K562 (cell line): Measurements from ENCODE around the gene SLC16A13. TPM values are rescaled to one million over a fixed set of nuclear protein-coding genes. Genes with fewer than 3 reads are reported as not detected.

Experiments used
- ARNT ChIP-seq, 2 experiments: fragments of 450-650 bp; IDR thresholded peaks; 2 replicates each; pipeline ENCODE4 v1.6.1; 2016; ENCODE audit warnings: mild to moderate bottlenecking in 1 of 2
- CC2D1A ChIP-seq: fragments of 450-650 bp; IDR thresholded peaks from 2 replicates; pipeline ENCODE4 v1.6.1; 2017; ENCODE audit warnings: mild to moderate bottlenecking
- CTBP1 ChIP-seq: fragments of 450-650 bp; IDR thresholded peaks from 2 replicates; pipeline ENCODE4 v1.6.1; 2016; ENCODE audit warnings: borderline replicate concordance
- JUND ChIP-seq, 2 experiments: IDR thresholded peaks; 2 replicates in 1 of 2; 3 replicates in 1 of 2; pipeline ENCODE4 v1.6.1; 2011; ENCODE audit warnings: borderline replicate concordance in 2 of 2, low read depth in 2 of 2, low read length in 2 of 2, improper control_type of control experiment in 1 of 2, missing biosample characterization in 1 of 2, missing genetic modification characterization in 1 of 2, missing genetic modification reagents in 1 of 2
- LEF1 ChIP-seq: fragments of 450-650 bp; IDR thresholded peaks from 2 replicates; pipeline ENCODE4 v1.6.1; 2016; ENCODE audit warnings: mild to moderate bottlenecking
- MYNN ChIP-seq, 2 experiments: sonication (generic); formaldehyde crosslinking in 1 of 2; IDR thresholded peaks; 2 replicates each; pipeline versions ENCODE4 v1.5.0 to v1.6.1; 2016 to 2020; ENCODE audit warnings: antibody characterized with exemption in 1 of 2, missing genetic modification reagents in 1 of 2
- PYGO2 ChIP-seq: fragments of 450-650 bp; IDR thresholded peaks from 2 replicates; pipeline ENCODE4 v1.6.1; 2016; ENCODE audit warnings: mild to moderate bottlenecking, missing genetic modification characterization, moderate library complexity, missing compliant biosample characterization
- RAD51 ChIP-seq: fragments of 450-650 bp; IDR thresholded peaks from 2 replicates; pipeline ENCODE4 v1.7.1; 2016; ENCODE audit warnings: low read depth, mild to moderate bottlenecking, borderline replicate concordance
- RCOR1 ChIP-seq, 2 experiments: IDR thresholded peaks; 2 replicates each; pipeline ENCODE4 v1.6.1; 2012; ENCODE audit warnings: low read depth in 2 of 2, low read length in 2 of 2, borderline replicate concordance in 1 of 2, improper control_type of control experiment in 1 of 2
- REST ChIP-seq, 2 experiments: fragments of 450-650 bp; formaldehyde crosslinking in 1 of 2; IDR thresholded peaks; 2 replicates each; pipeline versions ENCODE4 v1.4.0 to v1.6.1; 2014 to 2020; ENCODE audit warnings: mild to moderate bottlenecking in 2 of 2, borderline replicate concordance in 1 of 2, low read depth in 1 of 2
- SMAD3 ChIP-seq: fragments of 450-650 bp; formaldehyde crosslinking; conservative IDR thresholded peaks from 2 replicates; pipeline ENCODE4 v1.4.0; 2020; ENCODE audit warnings: mild to moderate bottlenecking
- SMC3 ChIP-seq: conservative IDR thresholded peaks from 2 replicates; pipeline ENCODE4 v1.6.1; 2011; ENCODE audit warnings: low read depth, low read length, improper control_type of control experiment; ENCODE audit not compliant: insufficient read depth
- ZEB2 ChIP-seq: fragments of 450-650 bp; IDR thresholded peaks from 2 replicates; pipeline ENCODE4 v1.6.1; 2016
- ZNF282 ChIP-seq: sonication (generic); formaldehyde crosslinking; IDR thresholded peaks from 2 replicates; pipeline ENCODE4 v1.8.1; 2023; ENCODE audit warnings: missing genetic modification reagents
- polyA plus RNA-seq, 8 experiments: library from polyadenylated mRNA; depleted of rRNA in 4 of 8; stranded (reverse) in 5 of 8; unstranded in 3 of 8; fragments of >200 nt; fragmentation: Nextera tagmentation in 2 of 8; fragmentation: Illumina TruSeq in 1 of 8; extraction: Ambion mirVana in 2 of 8; extraction: Trizol in 1 of 8; gene quantifications; 2 replicates each; pipeline versions ENCODE4 v1.2.1 to v1.2.3, GENCODE V29; 2011 to 2014; ENCODE audit warnings: inconsistent platforms in 1 of 8, missing spikeins in 1 of 8
- total RNA-seq, 7 experiments: library from RNA; depleted of rRNA in 6 of 7; stranded (reverse); fragments of >200 nt in 6 of 7; fragmentation: Illumina TruSeq in 2 of 7; extraction: Trizol in 2 of 7; gene quantifications; 2 replicates each; pipeline versions ENCODE4 v1.2.1 to v1.2.3, GENCODE V29; 2011 to 2021; ENCODE audit warnings: low replicate concordance in 1 of 7
- TF ChIP-seq, protein P1 (sequence below), 3 experiments: IDR thresholded peaks in 2 of 3; conservative IDR thresholded peaks in 1 of 3; 2 replicates each; pipeline ENCODE4 v1.5.1; 2011 to 2012; ENCODE audit warnings: low read length in 3 of 3, mild to moderate bottlenecking in 3 of 3, control low read depth in 2 of 3, improper control_type of control experiment in 1 of 3, inconsistent platforms in 1 of 3, low read depth in 1 of 3, mixed read lengths in 1 of 3, moderate library complexity in 1 of 3; ENCODE audit not compliant: insufficient read depth in 2 of 3

SLC16A13 gene
- total and polyA plus RNA-seq, 9 of the 15 experiments (the other 6 are each of a cell fraction or from before 2014, with no cell fraction given): 0.04 to 5.6 (median 0.87) TPM

- TF ChIP-seq RCOR1 (IDR thresholded peaks at IDR 0.05; ENCODE audit: borderline replicate concordance in 1 of 2, low read depth in 2 of 2, low read length in 2 of 2): peak; percentile 12 to 71; a peak in 1 of 4 replicates
- TF ChIP-seq PYGO2 (tag): no peak
- TF ChIP-seq, protein P1, sequence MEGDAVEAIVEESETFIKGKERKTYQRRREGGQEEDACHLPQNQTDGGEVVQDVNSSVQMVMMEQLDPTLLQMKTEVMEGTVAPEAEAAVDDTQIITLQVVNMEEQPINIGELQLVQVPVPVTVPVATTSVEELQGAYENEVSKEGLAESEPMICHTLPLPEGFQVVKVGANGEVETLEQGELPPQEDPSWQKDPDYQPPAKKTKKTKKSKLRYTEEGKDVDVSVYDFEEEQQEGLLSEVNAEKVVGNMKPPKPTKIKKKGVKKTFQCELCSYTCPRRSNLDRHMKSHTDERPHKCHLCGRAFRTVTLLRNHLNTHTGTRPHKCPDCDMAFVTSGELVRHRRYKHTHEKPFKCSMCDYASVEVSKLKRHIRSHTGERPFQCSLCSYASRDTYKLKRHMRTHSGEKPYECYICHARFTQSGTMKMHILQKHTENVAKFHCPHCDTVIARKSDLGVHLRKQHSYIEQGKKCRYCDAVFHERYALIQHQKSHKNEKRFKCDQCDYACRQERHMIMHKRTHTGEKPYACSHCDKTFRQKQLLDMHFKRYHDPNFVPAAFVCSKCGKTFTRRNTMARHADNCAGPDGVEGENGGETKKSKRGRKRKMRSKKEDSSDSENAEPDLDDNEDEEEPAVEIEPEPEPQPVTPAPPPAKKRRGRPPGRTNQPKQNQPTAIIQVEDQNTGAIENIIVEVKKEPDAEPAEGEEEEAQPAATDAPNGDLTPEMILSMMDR (IDR thresholded peaks at IDR 0.05 in 2 of 3, conservative IDR thresholded peaks at IDR 0.05 in 1 of 3; ENCODE audit: insufficient read depth in 2 of 3, low read depth in 1 of 3, low read length in 3 of 3): peak; percentile 70 to 80 (median 72)
- TF ChIP-seq ZNF282: no peak
- peak; percentile 50 for TF ChIP-seq CTBP1
- TF ChIP-seq JUND (IDR thresholded peaks at IDR 0.05; ENCODE audit: borderline replicate concordance, low read depth, low read length): 0 out of 2 replicates have a peak, but pooled peaks have one; percentile 17
- TF ChIP-seq JUND (tag; IDR thresholded peaks at IDR 0.05; ENCODE audit: borderline replicate concordance, low read depth, low read length): no peak
- TF ChIP-seq SMAD3 (CRISPR knock-in tag): no peak
- peak; percentile 77 for TF ChIP-seq ZEB2
- TF ChIP-seq REST (IDR thresholded peaks at IDR 0.05; ENCODE audit: borderline replicate concordance): peak; percentile 79
- TF ChIP-seq REST (CRISPR knock-in tag; IDR thresholded peaks at IDR 0.05; ENCODE audit: low read depth): no peak
- no peak for TF ChIP-seq LEF1
- 0 out of 4 replicates have a peak, but pooled peaks of 1 of the 2 experiments have one; percentile 55 for TF ChIP-seq ARNT (IDR thresholded peaks at IDR 0.05)
- peak; percentile 69 for TF ChIP-seq SMC3
- TF ChIP-seq CC2D1A: peak; percentile 42; the same call in 1 of the 2 replicates
- no peak for TF ChIP-seq RAD51
- peak; percentile 42; the same call in 1 of the 2 replicates for TF ChIP-seq MYNN (IDR thresholded peaks at IDR 0.05)
- TF ChIP-seq MYNN (CRISPR knock-in tag; IDR thresholded peaks at IDR 0.05): no peak
Measured at GRCh38 chr17:7004398-7005253, 31.2 kb upstream of the SLC16A13 start (continued).
